IPS-NIHi11 (cell line): ENCODE results near the gene POLR3GL.
"Not testable (repeated sequence)": the region's sequence is repeated elsewhere in the genome, so short reads cannot be mapped to it uniquely, and the experiment has no call there.

Experiments used
- DNase-seq: peaks from one replicate; pipeline ENCODE4 v3.0.0; 2012; ENCODE audit warnings: mixed read lengths, low spot score

The POLR3GL gene

GRCh38 chr1:145964328-145965118 is at the start of gene POLR3GL, which contains the start of gene ANKRD34A:
Gene POLR3GL (plus strand): TSS chr1:145964690. CDS start chr1:145974866, 10,176 bp downstream.
Gene ANKRD34A (minus strand): TSS chr1:145964575. CDS start chr1:145961759, 2,816 bp downstream.
- DNase-seq = peak; percentile 88

- DNase-seq = no peak
Measured at GRCh38 chr1:145916745-145917144, 47.7 kb upstream of the POLR3GL start.

GRCh38 chr1:145917595-145917994 is 46.9 kb upstream of the POLR3GL start:
- DNase-seq = no peak

- DNase-seq = peak; percentile 90
Measured at GRCh38 chr1:145918144-145918991, 46.1 kb upstream of the POLR3GL start, which contains the start of gene PEX11B. Gene PEX11B (minus strand): TSS chr1:145918717. CDS start chr1:145918688, 29 bp downstream.

- DNase-seq = peak; percentile 50
Measured at GRCh38 chr1:145918992-145919939, 45.2 kb upstream of the POLR3GL start.

- DNase-seq = not testable (repeated sequence)
Measured at GRCh38 chr1:145920297-145920696, 44.2 kb upstream of the POLR3GL start.

- no peak for DNase-seq
Measured at GRCh38 chr1:145922266-145922665, 42.2 kb upstream of the POLR3GL start.

- DNase-seq = no peak
Measured at GRCh38 chr1:145926686-145927062, 37.8 kb upstream of the POLR3GL start.

- peak; percentile 86 for DNase-seq
Measured at GRCh38 chr1:145927063-145927886, 37.2 kb upstream of the POLR3GL start, which contains the start of gene RBM8A. Gene RBM8A (minus strand): TSS chr1:145927484. CDS start chr1:145927426, 58 bp downstream.

- no peak for DNase-seq
Measured at GRCh38 chr1:145927916-145928643, 36.4 kb upstream of the POLR3GL start.

GRCh38 chr1:145932522-145933009 is 31.9 kb upstream of the POLR3GL start:
- DNase-seq = not testable (repeated sequence)

- no peak for DNase-seq
Measured at GRCh38 chr1:145935708-145936107, 28.8 kb upstream of the POLR3GL start.

- no peak for DNase-seq
Measured at GRCh38 chr1:145936247-145936646, 28.2 kb upstream of the POLR3GL start.

- no peak for DNase-seq
Measured at GRCh38 chr1:145937436-145937835, 27.1 kb upstream of the POLR3GL start.

GRCh38 chr1:145942405-145942804 is 22.1 kb upstream of the POLR3GL start:
- DNase-seq = no peak

GRCh38 chr1:145942871-145943270 is 21.6 kb upstream of the POLR3GL start:
- no peak for DNase-seq

- no peak for DNase-seq
Measured at GRCh38 chr1:145944532-145944931, 20.0 kb upstream of the POLR3GL start.

- DNase-seq = no peak
Measured at GRCh38 chr1:145946477-145946986, 18.0 kb upstream of the POLR3GL start.

GRCh38 chr1:145947551-145947950 is 16.9 kb upstream of the POLR3GL start:
- peak; percentile 72 for DNase-seq
